ENCODE data around the gene LIME1. TPM values are rescaled to one million over a fixed set of nuclear protein-coding genes. Genes with fewer than 3 reads are reported as not detected.
"Not testable (repeated sequence)": the region's sequence is repeated elsewhere in the genome, so short reads cannot be mapped to it uniquely, and the experiment has no call there.

The LIME1 gene
- polyA plus RNA-seq, 2 of the 4 experiments (the other 2 are of a cell fraction), result 2.5 to 6.5 TPM

GRCh38 chr20:63775096-63775978, 38.9 kb downstream of the LIME1 start:
- 83% methylated on average over 42 of the region's 67 CpGs for WGBS (ENCODE audit: missing lambda C conversion rate)
- peaks cover 11% of the 10 kb centered on the region for H3K4me1 ChIP-seq
- DNase-seq (ENCODE audit: low read depth in 1 of 2, low spot score in 1 of 2) (no peak), FAIRE-seq (no peak), ATAC-seq (peak; percentile 33 to 60; a peak in 4 of 6 replicates)
- H3K27ac ChIP-seq, result no peak overlapping the region
- TF ChIP-seq GATA3 (IDR thresholded peaks at IDR 0.05; ENCODE audit: borderline replicate concordance), result no peak
- TF ChIP-seq RAD21 (conservative IDR thresholded peaks at IDR 0.05 in 1 of 2, IDR thresholded peaks at IDR 0.05 in 1 of 2), result peak; percentile 27 to 30; a peak in 4 of 5 replicates
- TF ChIP-seq, protein P1, sequence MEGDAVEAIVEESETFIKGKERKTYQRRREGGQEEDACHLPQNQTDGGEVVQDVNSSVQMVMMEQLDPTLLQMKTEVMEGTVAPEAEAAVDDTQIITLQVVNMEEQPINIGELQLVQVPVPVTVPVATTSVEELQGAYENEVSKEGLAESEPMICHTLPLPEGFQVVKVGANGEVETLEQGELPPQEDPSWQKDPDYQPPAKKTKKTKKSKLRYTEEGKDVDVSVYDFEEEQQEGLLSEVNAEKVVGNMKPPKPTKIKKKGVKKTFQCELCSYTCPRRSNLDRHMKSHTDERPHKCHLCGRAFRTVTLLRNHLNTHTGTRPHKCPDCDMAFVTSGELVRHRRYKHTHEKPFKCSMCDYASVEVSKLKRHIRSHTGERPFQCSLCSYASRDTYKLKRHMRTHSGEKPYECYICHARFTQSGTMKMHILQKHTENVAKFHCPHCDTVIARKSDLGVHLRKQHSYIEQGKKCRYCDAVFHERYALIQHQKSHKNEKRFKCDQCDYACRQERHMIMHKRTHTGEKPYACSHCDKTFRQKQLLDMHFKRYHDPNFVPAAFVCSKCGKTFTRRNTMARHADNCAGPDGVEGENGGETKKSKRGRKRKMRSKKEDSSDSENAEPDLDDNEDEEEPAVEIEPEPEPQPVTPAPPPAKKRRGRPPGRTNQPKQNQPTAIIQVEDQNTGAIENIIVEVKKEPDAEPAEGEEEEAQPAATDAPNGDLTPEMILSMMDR (IDR thresholded peaks at IDR 0.05), result peak; percentile 40
- CTCF ChIA-PET, result interaction anchor here (0.6 to 2.9 kb wide), 20 partner anchors 9 to 274 kb away, joined by 3 to 43 read pairs (median 3); partner anchors contain the start of genes ARFRP1, LIME1 and ZGPAT
- POLR2A ChIA-PET, result no interaction called here
- H3K9me3 ChIP-seq, result no peaks in the 10 kb centered on the region
- no peak overlapping the region for H3K4me3 ChIP-seq
- H3K4me2 ChIP-seq, result no peak overlapping the region

GRCh38 chr20:63776875-63777274, 40.4 kb downstream of the LIME1 start:
- POLR2A ChIA-PET; H3K9me3 ChIP-seq; FAIRE-seq; H3K4me2 ChIP-seq; H3K27ac ChIP-seq; DNase-seq (ENCODE audit: low read depth in 1 of 2, low spot score in 1 of 2); ATAC-seq; H3K4me3 ChIP-seq: not testable (repeated sequence)
- WGBS (ENCODE audit: missing lambda C conversion rate), result 93% methylated on average over 17 of the region's 23 CpGs
- CTCF ChIA-PET, result interaction anchor here (1.1 to 2.5 kb wide), 9 partner anchors 10 to 197 kb away, joined by 3 to 13 read pairs (median 5); partner anchors contain the start of genes ARFRP1 and ZGPAT
- H3K4me1 ChIP-seq, result peaks cover 11% of the 10 kb centered on the region

GRCh38 chr20:63777614-63778013, 41.1 kb downstream of the LIME1 start:
- Histone ChIP-seq H3K4me3 (no peak overlapping the region), H3K27ac (peak overlapping the region in 1 of 2 experiments; percentile 61; a peak in 2 of 6 replicates), H3K9me3 (no peaks in the 10 kb centered on the region), H3K4me2 (0 out of 3 replicates have a peak overlapping the region, but pooled peaks have one; percentile 44), H3K4me1 (peaks cover 11% of the 10 kb centered on the region)
- 92% methylated on average over 13 of the region's 13 CpGs for WGBS (ENCODE audit: missing lambda C conversion rate)
- POLR2A ChIA-PET, result no interaction called here
- DNase-seq (ENCODE audit: low read depth in 1 of 2, low spot score in 1 of 2) (no peak), FAIRE-seq (no peak), ATAC-seq (no peak)
- TF ChIP-seq JUNB (IDR thresholded peaks at IDR 0.05), result no peak
- peak; percentile 10 for TF ChIP-seq MAFK (IDR thresholded peaks at IDR 0.05; ENCODE audit: partially characterized antibody)
- TF ChIP-seq CBX8 (IDR thresholded peaks at IDR 0.05), result no peak
- CTCF ChIA-PET, result interaction anchor here (1.1 to 2.5 kb wide), 7 partner anchors 9 to 109 kb away, joined by 3 to 13 read pairs (median 3); no protein-coding TSS in a partner anchor

- Histone ChIP-seq H3K27ac (peak overlapping the region; percentile 16 to 61; a peak in 3 of 6 replicates), H3K4me3 (no peak overlapping the region), H3K4me2 (peak overlapping the region; percentile 44; the same call in 2 of the 3 replicates), H3K9me3 (no peaks in the 10 kb centered on the region), H3K4me1 (peaks cover 11% of the 10 kb centered on the region)
- ATAC-seq (peak in 1 of 2 experiments; percentile 60; a peak in 3 of 6 replicates), FAIRE-seq (no peak), DNase-seq (ENCODE audit: low read depth in 1 of 2, low spot score in 1 of 2) (peak in 1 of 2 experiments; percentile 48)
- 37% methylated on average over 18 of the region's 19 CpGs for WGBS (ENCODE audit: missing lambda C conversion rate)
- TF ChIP-seq, protein P2, sequence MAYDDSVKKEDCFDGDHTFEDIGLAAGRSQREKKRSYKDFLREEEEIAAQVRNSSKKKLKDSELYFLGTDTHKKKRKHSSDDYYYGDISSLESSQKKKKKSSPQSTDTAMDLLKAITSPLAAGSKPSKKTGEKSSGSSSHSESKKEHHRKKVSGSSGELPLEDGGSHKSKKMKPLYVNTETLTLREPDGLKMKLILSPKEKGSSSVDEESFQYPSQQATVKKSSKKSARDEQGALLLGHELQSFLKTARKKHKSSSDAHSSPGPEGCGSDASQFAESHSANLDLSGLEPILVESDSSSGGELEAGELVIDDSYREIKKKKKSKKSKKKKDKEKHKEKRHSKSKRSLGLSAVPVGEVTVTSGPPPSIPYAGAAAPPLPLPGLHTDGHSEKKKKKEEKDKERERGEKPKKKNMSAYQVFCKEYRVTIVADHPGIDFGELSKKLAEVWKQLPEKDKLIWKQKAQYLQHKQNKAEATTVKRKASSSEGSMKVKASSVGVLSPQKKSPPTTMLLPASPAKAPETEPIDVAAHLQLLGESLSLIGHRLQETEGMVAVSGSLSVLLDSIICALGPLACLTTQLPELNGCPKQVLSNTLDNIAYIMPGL (CRISPR knock-in tag; IDR thresholded peaks at IDR 0.05; ENCODE audit: borderline replicate concordance), result no peak
- TF ChIP-seq NFE2L2 (conservative IDR thresholded peaks at IDR 0.05; ENCODE audit: low read length) (0 out of 2 replicates have a peak, but pooled peaks have one; percentile 8), FOSL2 (IDR thresholded peaks at IDR 0.05) (no peak), FOSL2 (CRISPR knock-in tag; IDR thresholded peaks at IDR 0.05) (0 out of 2 replicates have a peak, but pooled peaks have one; percentile 22), E2F6 (IDR thresholded peaks at IDR 0.05; ENCODE audit: borderline replicate concordance, low read depth) (no peak)
- ChIA-PET CTCF (interaction anchor here (0.6 to 2.5 kb wide), 9 partner anchors 9 to 275 kb away, joined by 3 to 13 read pairs (median 3); no protein-coding TSS in a partner anchor), POLR2A (no interaction called here)
Observed at GRCh38 chr20:63778034-63778752, 41.7 kb downstream of the LIME1 start.
